A549 (cell line): ENCODE measurements around the gene C3orf18. TPM values are rescaled to one million over a fixed set of nuclear protein-coding genes. Genes with fewer than 3 reads are reported as not detected.

Source experiments
- ATAC-seq, 2 experiments: fragments of 200-7000 bp in 1 of 2; fragments of >200 bp in 1 of 2; cut with Nextera tagmentation in 1 of 2; cut with Tn5 transposase in 1 of 2; 3 replicates each; pipeline versions ENCODE4 v1.8.0 to v1.9.1; 2018 to 2020; ENCODE audit warnings: mild to moderate bottlenecking in 1 of 2, moderate library complexity in 1 of 2
- CTCF ChIA-PET: fragments of 300-600 bp; sonication (Branson Sonifier 250); formaldehyde crosslinking; extraction: SDS; loops from one replicate; lab custom pipeline; 2021; ENCODE audit warnings: antibody characterized with exemption, inconsistent platforms; lab: Yijun Ruan, JAX
- POLR2A ChIA-PET: fragments of 350-600 bp; formaldehyde crosslinking; extraction: SDS; loops from one replicate; lab custom pipeline; 2021; ENCODE audit warnings: antibody characterized with exemption, inconsistent platforms; lab: Yijun Ruan, JAX
- DNase-seq, 2 experiments: peaks; one replicate each; pipeline versions ENCODE4 v3.0.0 to v3.0.0-alpha.2; 2011 to 2016; ENCODE audit warnings: low read depth in 1 of 2, low spot score in 1 of 2
- FAIRE-seq: peaks from 2 replicates; lab custom pipeline; 2011; peaks lifted over from hg19 to GRCh38; lab: Jason Lieb, UNC
- H3K27ac ChIP-seq, 2 experiments: fragments of >200 bp; sonication (Bioruptor Twin); formaldehyde crosslinking; 3 replicates each; pipeline ENCODE4 v1.5.1; 2016 to 2017
- H3K4me1 ChIP-seq: fragments of >200 bp; sonication (Bioruptor Twin); formaldehyde crosslinking; 3 replicates; pipeline ENCODE4 v1.6.1; 2016
- H3K4me2 ChIP-seq: fragments of >200 bp; sonication (Bioruptor Twin); formaldehyde crosslinking; 3 replicates; pipeline ENCODE4 v1.6.1; 2016
- H3K4me3 ChIP-seq: fragments of >200 bp; sonication (Bioruptor Twin); formaldehyde crosslinking; 3 replicates; pipeline ENCODE4 v1.5.1; 2016
- H3K9me3 ChIP-seq: fragments of >200 bp; sonication (Bioruptor Twin); formaldehyde crosslinking; 3 replicates; pipeline ENCODE4 v1.6.1; 2016
- BHLHE40 ChIP-seq: IDR thresholded peaks from 2 replicates; pipeline ENCODE4 v1.6.1; 2012; ENCODE audit warnings: low read depth, low read length, inconsistent platforms
- CBX2 ChIP-seq: fragments of 200-600 bp; sonication (generic); IDR thresholded peaks from 2 replicates; pipeline ENCODE4 v1.6.1; 2016; ENCODE audit warnings: low read depth, mild to moderate bottlenecking, borderline replicate concordance
- CEBPB ChIP-seq, 2 experiments: fragments of >200 bp in 1 of 2; sonication (Bioruptor Twin) in 1 of 2; formaldehyde crosslinking in 1 of 2; IDR thresholded peaks; 2 replicates each; pipeline ENCODE4 v1.6.1; 2012 to 2016
- CHD4 ChIP-seq: fragments of 200-600 bp; sonication (generic); IDR thresholded peaks from 2 replicates; pipeline ENCODE4 v1.6.1; 2016; ENCODE audit warnings: antibody characterized with exemption, mild to moderate bottlenecking, borderline replicate concordance
- E2F6 ChIP-seq: IDR thresholded peaks from 2 replicates; pipeline ENCODE4 v1.6.1; 2012; ENCODE audit warnings: low read depth, borderline replicate concordance
- EHMT2 ChIP-seq: fragments of 200-600 bp; sonication (generic); IDR thresholded peaks from 2 replicates; pipeline ENCODE4 v1.6.1; 2016; ENCODE audit warnings: antibody characterized with exemption, low read depth, mild to moderate bottlenecking, moderate library complexity
- ELK1 ChIP-seq: fragments of 150-350 bp; IDR thresholded peaks from 2 replicates; pipeline ENCODE4 v1.6.1; 2014; ENCODE audit warnings: low read depth, mild to moderate bottlenecking, low read length
- FOSB ChIP-seq: fragments of 250-450 bp; sonication (Bioruptor Pico); IDR thresholded peaks from 2 replicates; pipeline ENCODE4 v1.5.0; 2020; ENCODE audit warnings: mild to moderate bottlenecking, moderate library complexity
- FOXS1 ChIP-seq: fragments of 250-450 bp; sonication (Bioruptor Pico); IDR thresholded peaks from 2 replicates; pipeline ENCODE4 v1.5.0; 2020; ENCODE audit warnings: mild to moderate bottlenecking, moderate library complexity
- HDAC2 ChIP-seq: fragments of 200-600 bp; sonication (generic); IDR thresholded peaks from 2 replicates; pipeline ENCODE4 v1.6.1; 2016
- HES2 ChIP-seq: fragments of >200 bp; sonication (Bioruptor Twin); formaldehyde crosslinking; IDR thresholded peaks from 2 replicates; pipeline ENCODE4 v1.6.1; 2016
- HOXA7 ChIP-seq: fragments of 250-450 bp; sonication (Bioruptor Pico); IDR thresholded peaks from 2 replicates; pipeline ENCODE4 v1.5.0; 2020; ENCODE audit warnings: mild to moderate bottlenecking, moderate library complexity
- HOXB13 ChIP-seq: fragments of 250-450 bp; sonication (Bioruptor Pico); IDR thresholded peaks from 2 replicates; pipeline ENCODE4 v1.5.0; 2020; ENCODE audit warnings: low read depth, mild to moderate bottlenecking, moderate library complexity
- HOXB5 ChIP-seq: fragments of 250-450 bp; sonication (Bioruptor Pico); IDR thresholded peaks from 2 replicates; pipeline ENCODE4 v1.5.0; 2020; ENCODE audit warnings: mild to moderate bottlenecking, moderate library complexity
- KDM1A ChIP-seq: fragments of 200-600 bp; sonication (generic); IDR thresholded peaks from 2 replicates; pipeline ENCODE4 v1.6.1; 2016; ENCODE audit warnings: low read depth, mild to moderate bottlenecking
- MAFK ChIP-seq: fragments of 450-650 bp; IDR thresholded peaks from 2 replicates; pipeline ENCODE4 v1.6.1; 2014; ENCODE audit not compliant: partially characterized antibody
- MAZ ChIP-seq: fragments of 150-350 bp; IDR thresholded peaks from 2 replicates; pipeline ENCODE4 v1.6.1; 2014; ENCODE audit warnings: antibody characterized with exemption, low read depth, low read length, borderline replicate concordance
- MYC ChIP-seq: IDR thresholded peaks from 2 replicates; pipeline ENCODE4 v1.6.1; 2012; ENCODE audit warnings: mild to moderate bottlenecking, inconsistent platforms, low read length, improper control_type of control experiment, borderline replicate concordance
- NPAS2 ChIP-seq: fragments of 250-450 bp; sonication (Bioruptor Pico); IDR thresholded peaks from 2 replicates; pipeline ENCODE4 v1.8.0; 2022; ENCODE audit warnings: mild to moderate bottlenecking, moderate library complexity, borderline replicate concordance
- NR3C1 ChIP-seq: fragments of >200 bp; sonication (Bioruptor Twin); formaldehyde crosslinking; IDR thresholded peaks from 3 replicates; pipeline ENCODE4 v1.6.1; 2017
- PBX3 ChIP-seq: IDR thresholded peaks from 2 replicates; pipeline ENCODE4 v1.6.1; 2012
- POLR2A ChIP-seq: IDR thresholded peaks from 2 replicates; pipeline ENCODE4 v1.6.1; 2012; ENCODE audit warnings: mild to moderate bottlenecking, low read length
- RAD21 ChIP-seq, 2 experiments: fragments of >200 bp in 1 of 2; sonication (Bioruptor Twin) in 1 of 2; formaldehyde crosslinking in 1 of 2; IDR thresholded peaks in 1 of 2; conservative IDR thresholded peaks in 1 of 2; 2 replicates in 1 of 2; 3 replicates in 1 of 2; pipeline ENCODE4 v1.6.1; 2012 to 2018; ENCODE audit warnings: inconsistent platforms in 1 of 2
- RARB ChIP-seq: fragments of 250-450 bp; sonication (Bioruptor Pico); IDR thresholded peaks from 2 replicates; pipeline ENCODE4 v1.8.0; 2021; ENCODE audit warnings: mild to moderate bottlenecking, moderate library complexity
- SMC3 ChIP-seq: fragments of >200 bp; sonication (Bioruptor Twin); formaldehyde crosslinking; IDR thresholded peaks from 3 replicates; pipeline ENCODE4 v1.6.1; 2018; ENCODE audit warnings: inconsistent platforms
- SREBF2 ChIP-seq: fragments of 450-650 bp; IDR thresholded peaks from 2 replicates; pipeline ENCODE4 v1.6.1; 2014; ENCODE audit warnings: mild to moderate bottlenecking, moderate library complexity
- TFCP2L1 ChIP-seq: fragments of 250-450 bp; sonication (Bioruptor Pico); IDR thresholded peaks from 2 replicates; pipeline ENCODE4 v1.5.0; 2021; ENCODE audit warnings: mild to moderate bottlenecking
- TP53 ChIP-seq: fragments of 250-450 bp; sonication (Bioruptor Pico); IDR thresholded peaks from 2 replicates; pipeline ENCODE4 v1.5.0; 2021; ENCODE audit warnings: mild to moderate bottlenecking, moderate library complexity
- ZFP36 ChIP-seq: fragments of 450-650 bp; IDR thresholded peaks from 2 replicates; pipeline ENCODE4 v1.6.1; 2014; ENCODE audit warnings: borderline replicate concordance; ENCODE audit not compliant: partially characterized antibody
- ZNF302 ChIP-seq: fragments of 250-450 bp; sonication (Bioruptor Pico); IDR thresholded peaks from 2 replicates; pipeline ENCODE4 v1.9.0; 2021; ENCODE audit warnings: inconsistent platforms, mild to moderate bottlenecking, moderate library complexity
- ZSCAN20 ChIP-seq: fragments of 250-450 bp; sonication (Bioruptor Pico); IDR thresholded peaks from 2 replicates; pipeline ENCODE4 v1.8.0; 2022; ENCODE audit warnings: mild to moderate bottlenecking, moderate library complexity
- WGBS: methylation state at CpG from one replicate; pipeline ENCODE4 v1.1.6; 2017; ENCODE audit errors: missing lambda C conversion rate; 5-methylcytosine and 5-hydroxymethylcytosine counted together
- polyA plus RNA-seq, 4 experiments: library from polyadenylated mRNA; depleted of rRNA in 3 of 4; stranded (reverse); fragments of >200 nt; fragmentation: RNase III in 1 of 4; extraction: RNeasy Plus Mini Kit Qiagen cat#74134 plus additional on column Dnase treatment in 1 of 4; gene quantifications; 2 replicates in 3 of 4; 3 replicates in 1 of 4; pipeline ENCODE4 v1.2.3, GENCODE V29; 2011 to 2017

C3orf18 gene
- polyA plus RNA-seq, 2 of the 4 experiments (the other 2 are of a cell fraction), result 3.4 to 5.4 TPM

- 93% methylated on average over 2 of the region's 2 CpGs for WGBS
- ATAC-seq (no peak), FAIRE-seq (no peak), DNase-seq (no peak)
- Histone ChIP-seq H3K9me3 (no peaks in the 10 kb centered on the region), H3K4me1 (no peaks in the 10 kb centered on the region), H3K27ac (no peak overlapping the region), H3K4me2 (no peak overlapping the region), H3K4me3 (no peak overlapping the region)
- POLR2A ChIA-PET, result no interaction called here
- TF ChIP-seq E2F6 (no peak), POLR2A (no peak), NR3C1 (no peak), HOXB5 (no peak), TP53 (CRISPR knock-in tag) (no peak), PBX3 (no peak), HES2 (no peak), KDM1A (no peak), SREBF2 (no peak), HOXA7 (no peak)
- CTCF ChIA-PET, result interaction anchor here (1.0 to 22.5 kb wide), 4 partner anchors 28 to 142 kb away, joined by 3 to 375 read pairs (median 5); partner anchors contain the start of genes CISH and MAPKAPK3
These were observed 9.8 kb upstream of the C3orf18 start for GRCh38 chr3:50577348-50577747.

- ChIA-PET POLR2A (no interaction called here), CTCF (interaction anchor here (1.0 to 22.5 kb wide), 3 partner anchors 27 to 1107 kb away, joined by 3 to 375 read pairs (median 3); partner anchors contain the start of genes CISH and MAPKAPK3)
- peaks cover 3% of the 10 kb centered on the region; the same call in 1 of the 3 replicates for H3K4me1 ChIP-seq
- H3K4me3 ChIP-seq, result no peak overlapping the region
- DNase-seq, result no peak
- no peak overlapping the region for H3K4me2 ChIP-seq
- no peak overlapping the region for H3K27ac ChIP-seq
- TF ChIP-seq ZSCAN20, result no peak
- no peak for TF ChIP-seq POLR2A
- no peak for TF ChIP-seq TP53 (CRISPR knock-in tag)
- no peak for TF ChIP-seq HOXA7
- TF ChIP-seq MAZ, result no peak
- TF ChIP-seq CEBPB (IDR thresholded peaks at IDR 0.05), result no peak
- no peak for TF ChIP-seq MAFK
- no peak for TF ChIP-seq ZFP36
- TF ChIP-seq CHD4, result no peak
- no peak for TF ChIP-seq EHMT2
- TF ChIP-seq RAD21 (conservative IDR thresholded peaks at IDR 0.05 in 1 of 2, IDR thresholded peaks at IDR 0.05 in 1 of 2), result no peak
- no peak for TF ChIP-seq E2F6
- TF ChIP-seq HDAC2, result no peak
- no peak for TF ChIP-seq HOXB13 (CRISPR knock-in tag)
- TF ChIP-seq BHLHE40, result no peak
- WGBS, result 90% methylated on average over 6 of the region's 6 CpGs
- no peak for FAIRE-seq
- H3K9me3 ChIP-seq, result no peaks in the 10 kb centered on the region
- no peak for ATAC-seq
These were observed 7.8 kb upstream of the C3orf18 start for GRCh38 chr3:50575372-50575771.

GRCh38 chr3:50574444-50574831 lies 6.9 kb upstream of the C3orf18 start:
- CTCF ChIA-PET, result interaction anchor here (0.5 to 22.5 kb wide), 2 partner anchors 12 to 34 kb away, joined by 3 to 375 read pairs; partner anchors contain the start of genes CISH and MAPKAPK3
- TF ChIP-seq MYC (no peak), CBX2 (no peak), FOXS1 (no peak), SMC3 (no peak), HES2 (no peak), ZNF302 (CRISPR knock-in tag) (no peak), ELK1 (no peak), RARB (no peak), FOSB (CRISPR knock-in tag) (no peak), CHD4 (no peak), TP53 (CRISPR knock-in tag) (no peak), NPAS2 (CRISPR knock-in tag) (no peak), HOXB5 (no peak), TFCP2L1 (CRISPR knock-in tag) (no peak), ZFP36 (no peak)
- FAIRE-seq (no peak), ATAC-seq (no peak), DNase-seq (no peak)
- peaks cover 6% of the 10 kb centered on the region; the same call in 1 of the 3 replicates for H3K4me1 ChIP-seq
- H3K4me3 ChIP-seq, result no peak overlapping the region
- H3K27ac ChIP-seq, result no peak overlapping the region
- 100% methylated on average over 1 of the region's 1 CpG for WGBS
- H3K9me3 ChIP-seq, result no peaks in the 10 kb centered on the region
- POLR2A ChIA-PET, result no interaction called here
- no peak overlapping the region for H3K4me2 ChIP-seq
